Mesothelial cell of epicardium (in vitro differentiated cells): ENCODE results near the gene ZBTB44. TPM values are rescaled to one million over a fixed set of nuclear protein-coding genes. Genes with fewer than 3 reads are reported as not detected.

Experiments used
- DNase-seq, 2 experiments: peaks; one replicate each; pipeline ENCODE4 v3.0.0; 2021; ENCODE audit warnings: low spot score in 2 of 2; ENCODE audit not compliant: unreplicated experiment in 2 of 2
- H3K27ac Mint-ChIP-seq: 2 replicates; pipeline ENCODE4 v1.8.0; 2021; ENCODE audit warnings: mixed read lengths
- H3K27me3 Mint-ChIP-seq: 2 replicates; pipeline ENCODE4 v1.8.0; 2021; ENCODE audit warnings: low read depth, mixed read lengths
- H3K36me3 Mint-ChIP-seq: 2 replicates; pipeline ENCODE4 v1.8.0; 2021; ENCODE audit warnings: mixed read lengths
- H3K4me1 Mint-ChIP-seq: 2 replicates; pipeline ENCODE4 v1.8.0; 2021; ENCODE audit warnings: mixed read lengths
- H3K4me3 Mint-ChIP-seq: 2 replicates; pipeline ENCODE4 v1.8.0; 2021; ENCODE audit warnings: mild to moderate bottlenecking, moderate library complexity, mixed read lengths
- H3K9me3 Mint-ChIP-seq: 2 replicates; pipeline ENCODE4 v1.8.0; 2021; ENCODE audit warnings: mixed read lengths
- total RNA-seq: library from RNA; stranded (reverse); gene quantifications from 3 replicates; pipeline ENCODE4 v1.2.1, GENCODE V29; 2021
- TF ChIP-seq, protein P1 (sequence below): fragments of 200-600 bp; sonication (generic); IDR thresholded peaks from one replicate; pipeline ENCODE4 v1.5.0; 2021; ENCODE audit warnings: antibody characterized with exemption; ENCODE audit not compliant: unreplicated experiment

The ZBTB44 gene
- total RNA-seq, 1 donor from 2014 or later = 58.8 TPM

DNA sequence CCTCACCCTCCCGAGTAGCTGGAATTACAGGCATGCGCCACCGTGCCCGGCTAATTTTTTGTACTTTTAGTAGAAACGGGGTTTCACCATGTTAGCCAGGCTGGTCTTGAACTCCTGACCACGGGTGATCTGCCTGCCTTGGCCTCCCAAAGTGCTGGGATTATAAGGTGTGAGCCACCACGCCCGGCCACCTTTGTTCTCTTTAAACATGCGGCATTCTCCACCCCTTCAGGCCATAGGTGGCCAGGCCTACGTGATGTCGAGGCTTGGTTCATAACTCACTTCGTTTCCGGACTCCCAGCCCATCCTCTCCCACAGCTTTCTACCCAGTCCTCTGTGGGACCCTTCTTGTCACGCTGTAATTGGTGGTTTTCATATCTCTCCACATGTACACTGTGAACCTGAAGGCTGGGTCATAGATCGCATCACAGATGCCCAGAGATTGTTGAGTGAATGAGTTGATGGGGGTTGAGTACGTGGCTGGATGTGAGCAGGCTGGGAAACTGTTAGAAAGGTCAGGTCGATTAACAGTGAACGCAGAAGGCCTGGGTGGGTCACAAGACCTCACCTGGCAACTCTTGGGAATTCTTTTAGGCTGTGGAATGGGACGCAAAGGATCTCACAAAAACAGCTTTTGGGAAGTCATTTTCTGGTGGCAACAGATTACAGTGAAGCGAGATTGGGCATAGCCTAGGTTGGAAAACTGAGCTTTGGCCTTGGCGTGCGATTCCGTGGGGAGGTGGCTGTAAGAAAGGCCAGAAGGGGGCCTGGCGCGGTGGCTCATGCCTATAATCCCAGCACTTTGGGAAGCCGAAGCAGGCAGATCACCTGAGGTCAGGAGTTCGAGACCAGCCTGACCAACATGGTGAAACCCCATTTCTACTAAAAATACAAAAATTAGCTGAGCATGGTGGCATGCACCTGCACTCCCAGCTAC lies 110.7 kb downstream of the ZBTB44 start:
- H3K36me3 Mint-ChIP-seq = peaks cover 21% of the 10 kb centered on the region
- H3K27ac Mint-ChIP-seq = no peak overlapping the region
- H3K27me3 Mint-ChIP-seq = peaks cover 1% of the 10 kb centered on the region
- TF ChIP-seq, protein P1, sequence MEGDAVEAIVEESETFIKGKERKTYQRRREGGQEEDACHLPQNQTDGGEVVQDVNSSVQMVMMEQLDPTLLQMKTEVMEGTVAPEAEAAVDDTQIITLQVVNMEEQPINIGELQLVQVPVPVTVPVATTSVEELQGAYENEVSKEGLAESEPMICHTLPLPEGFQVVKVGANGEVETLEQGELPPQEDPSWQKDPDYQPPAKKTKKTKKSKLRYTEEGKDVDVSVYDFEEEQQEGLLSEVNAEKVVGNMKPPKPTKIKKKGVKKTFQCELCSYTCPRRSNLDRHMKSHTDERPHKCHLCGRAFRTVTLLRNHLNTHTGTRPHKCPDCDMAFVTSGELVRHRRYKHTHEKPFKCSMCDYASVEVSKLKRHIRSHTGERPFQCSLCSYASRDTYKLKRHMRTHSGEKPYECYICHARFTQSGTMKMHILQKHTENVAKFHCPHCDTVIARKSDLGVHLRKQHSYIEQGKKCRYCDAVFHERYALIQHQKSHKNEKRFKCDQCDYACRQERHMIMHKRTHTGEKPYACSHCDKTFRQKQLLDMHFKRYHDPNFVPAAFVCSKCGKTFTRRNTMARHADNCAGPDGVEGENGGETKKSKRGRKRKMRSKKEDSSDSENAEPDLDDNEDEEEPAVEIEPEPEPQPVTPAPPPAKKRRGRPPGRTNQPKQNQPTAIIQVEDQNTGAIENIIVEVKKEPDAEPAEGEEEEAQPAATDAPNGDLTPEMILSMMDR = no peak
- no peak for DNase-seq
- H3K9me3 Mint-ChIP-seq = peaks cover 6% of the 10 kb centered on the region
- no peaks in the 10 kb centered on the region for H3K4me1 Mint-ChIP-seq
- H3K4me3 Mint-ChIP-seq = no peak overlapping the region

DNA sequence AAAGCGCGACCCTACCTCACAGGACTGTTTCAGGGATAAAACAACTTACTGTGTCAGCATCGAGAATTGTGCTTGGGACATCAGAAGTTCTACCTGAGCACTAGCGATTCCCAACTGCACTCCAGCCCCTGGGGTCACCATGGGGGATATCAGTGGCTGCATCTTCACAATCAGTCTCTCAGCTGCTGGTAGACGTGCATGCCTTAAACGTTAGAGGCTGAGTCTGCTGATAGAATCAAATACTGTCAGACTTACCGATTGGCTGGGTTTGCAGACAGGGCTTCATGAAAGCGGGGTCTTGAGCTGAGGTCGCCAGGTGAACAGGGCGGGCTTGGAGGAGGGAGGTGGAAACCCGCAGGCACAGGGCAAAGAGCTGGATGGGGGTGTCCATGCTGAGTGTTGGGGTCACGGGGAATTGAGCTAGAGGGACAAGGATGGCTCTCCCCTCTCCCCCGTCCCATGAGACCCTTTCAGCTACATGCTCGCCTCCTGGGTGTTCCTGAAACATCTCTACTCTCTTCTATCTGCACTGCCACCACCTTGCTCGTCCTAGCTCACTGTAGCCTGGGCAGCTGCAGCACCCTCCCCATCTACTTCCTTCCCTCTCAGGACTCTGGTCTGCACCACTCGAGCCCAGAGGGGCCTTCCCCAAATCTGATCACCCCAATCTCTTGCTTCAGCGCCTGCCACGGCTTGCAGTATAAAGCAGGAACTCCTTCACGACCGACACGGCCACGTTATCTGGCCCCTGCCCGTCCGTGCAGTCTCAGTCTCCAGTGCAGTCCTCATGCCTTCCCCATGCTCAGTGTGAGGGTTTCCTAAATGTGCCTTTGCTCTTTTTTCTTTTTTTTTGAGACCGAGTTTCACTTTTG lies 111.7 kb downstream of the ZBTB44 start:
- no peak overlapping the region for H3K4me3 Mint-ChIP-seq

GRCh38 chr11:130202009-130202817 lies 112.5 kb downstream of the ZBTB44 start:
- H3K4me1 Mint-ChIP-seq = no peaks in the 10 kb centered on the region
- no peak overlapping the region for H3K27ac Mint-ChIP-seq

More for the DNA sequence above, 111.7 kb downstream of the ZBTB44 start:
- Mint-ChIP-seq H3K9me3 (peaks cover 6% of the 10 kb centered on the region), H3K27me3 (peaks cover 1% of the 10 kb centered on the region), H3K36me3 (peaks cover 23% of the 10 kb centered on the region), H3K4me1 (no peaks in the 10 kb centered on the region), H3K27ac (no peak overlapping the region)
- DNase-seq = no peak
- TF ChIP-seq, protein P1 = no peak

GRCh38 chr11:130201026-130201425 lies 113.7 kb downstream of the ZBTB44 start:
- TF ChIP-seq, protein P1 = no peak
- no peak overlapping the region for H3K27ac Mint-ChIP-seq
- peaks cover under 1% of the 10 kb centered on the region for H3K27me3 Mint-ChIP-seq
- H3K9me3 Mint-ChIP-seq = peaks cover 6% of the 10 kb centered on the region
- peaks cover 23% of the 10 kb centered on the region for H3K36me3 Mint-ChIP-seq
- no peak overlapping the region for H3K4me3 Mint-ChIP-seq
- no peak for DNase-seq
- H3K4me1 Mint-ChIP-seq = no peaks in the 10 kb centered on the region

More at GRCh38 chr11:130202009-130202817, 112.5 kb downstream of the ZBTB44 start:
- H3K27me3 Mint-ChIP-seq = peaks cover 1% of the 10 kb centered on the region
- no peak overlapping the region for H3K4me3 Mint-ChIP-seq
- peaks cover 6% of the 10 kb centered on the region for H3K9me3 Mint-ChIP-seq
- TF ChIP-seq, protein P1 = no peak
- H3K36me3 Mint-ChIP-seq = peaks cover 23% of the 10 kb centered on the region
- DNase-seq = no peak

GRCh38 chr11:130199792-130200191 lies 114.9 kb downstream of the ZBTB44 start:
- DNase-seq = no peak
- TF ChIP-seq, protein P1 = no peak
- Mint-ChIP-seq H3K27ac (no peak overlapping the region), H3K27me3 (no peaks in the 10 kb centered on the region), H3K36me3 (peaks cover 18% of the 10 kb centered on the region), H3K4me3 (no peak overlapping the region), H3K9me3 (peaks cover 6% of the 10 kb centered on the region), H3K4me1 (no peaks in the 10 kb centered on the region)
